Measurements from ENCODE around the gene TMEM18. TPM values are rescaled to one million over a fixed set of nuclear protein-coding genes. Genes with fewer than 3 reads are reported as not detected.

Gene TMEM18
- total RNA-seq, 1 donor from 2014 or later: 29.5 TPM

DNA sequence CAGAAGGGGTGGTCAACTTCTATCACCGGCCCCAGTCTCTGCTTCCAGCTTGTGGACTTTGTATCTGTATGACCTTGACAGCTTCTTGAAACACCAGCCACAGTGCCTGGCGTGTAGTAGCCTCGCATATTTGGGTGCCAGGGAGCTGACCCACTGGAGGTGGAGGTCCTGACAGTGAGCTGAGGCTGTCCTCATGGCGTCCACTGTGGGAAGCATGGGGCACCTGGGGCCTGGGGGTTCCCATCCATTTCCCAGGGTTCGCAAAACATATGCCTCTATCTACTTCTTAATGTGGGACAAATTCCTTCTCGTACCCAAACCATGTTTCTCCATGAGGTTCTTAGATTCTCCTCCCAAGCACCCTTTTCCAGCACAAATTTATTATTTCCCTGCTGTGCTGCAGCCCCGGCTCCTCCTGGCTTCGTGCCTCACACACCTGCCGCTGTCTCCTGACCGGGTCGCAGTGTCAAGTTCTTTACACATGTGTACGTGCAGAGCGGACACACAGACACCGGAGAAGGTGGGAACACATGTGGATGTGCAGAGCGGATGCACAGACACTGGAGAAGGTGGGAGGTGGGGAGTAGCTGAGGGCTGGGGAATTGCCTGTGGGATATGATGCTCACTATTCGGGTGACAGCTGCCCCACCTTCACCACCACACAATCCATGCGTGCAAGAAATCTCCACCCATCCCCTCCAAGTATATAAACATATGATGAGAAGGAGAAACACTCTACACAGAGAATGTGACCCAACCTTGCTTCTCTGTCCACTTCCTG, 23.4 kb downstream of the TMEM18 start:
- intact Hi-C loops (cut with micrococcal nuclease): no loop called here

DNA sequence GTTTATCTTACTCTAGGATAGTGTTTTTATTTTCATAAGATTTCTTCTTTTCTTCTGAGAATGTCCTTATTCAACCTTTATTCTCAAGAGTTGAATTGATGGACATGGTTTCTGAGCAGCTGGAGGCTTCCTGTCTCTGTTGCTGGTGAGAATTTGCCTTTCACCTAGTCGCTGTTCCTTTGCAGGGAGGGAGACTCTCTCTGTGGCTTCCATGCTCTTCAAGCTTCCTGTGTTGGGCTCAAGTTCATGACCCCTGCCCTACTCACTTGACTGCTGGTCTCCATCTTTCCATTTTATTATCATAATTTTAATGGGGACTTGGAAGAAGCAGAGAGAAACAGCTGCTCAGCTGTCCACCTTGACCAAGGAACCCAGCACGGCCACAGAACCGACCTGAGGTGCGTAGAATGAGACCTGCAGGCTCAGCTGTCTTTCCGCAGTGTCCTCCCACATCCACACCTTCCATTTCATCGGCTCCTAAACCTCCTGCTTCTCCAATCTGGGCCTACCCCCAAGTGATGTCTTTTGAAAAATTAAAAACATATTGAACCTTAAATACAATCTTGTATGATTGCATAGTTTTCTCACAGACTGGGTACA, 24.2 kb downstream of the TMEM18 start:
- intact Hi-C loops (cut with micrococcal nuclease): no loop called here

DNA sequence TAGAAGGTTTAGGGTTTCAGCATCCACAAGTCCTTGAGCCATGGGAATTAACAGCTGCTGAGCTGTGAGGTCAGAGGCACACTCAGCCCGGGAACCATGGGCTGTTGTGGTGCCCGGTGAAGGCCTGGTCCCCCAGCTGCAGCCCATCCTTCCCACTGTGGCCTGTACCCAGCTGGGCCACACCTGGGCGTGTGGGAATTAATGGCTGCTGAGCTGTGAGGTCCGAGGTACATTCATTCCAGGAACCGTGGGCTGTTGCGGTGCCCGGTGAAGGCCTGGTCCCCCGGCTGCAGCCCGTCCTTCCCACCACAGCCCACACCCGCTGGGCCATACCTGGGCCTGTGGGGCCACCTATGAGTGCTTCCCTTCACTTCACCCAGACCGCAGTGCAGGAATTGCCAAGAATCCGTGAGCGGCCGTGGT, 25.2 kb downstream of the TMEM18 start:
- intact Hi-C loops (cut with micrococcal nuclease): no loop called here

DNA sequence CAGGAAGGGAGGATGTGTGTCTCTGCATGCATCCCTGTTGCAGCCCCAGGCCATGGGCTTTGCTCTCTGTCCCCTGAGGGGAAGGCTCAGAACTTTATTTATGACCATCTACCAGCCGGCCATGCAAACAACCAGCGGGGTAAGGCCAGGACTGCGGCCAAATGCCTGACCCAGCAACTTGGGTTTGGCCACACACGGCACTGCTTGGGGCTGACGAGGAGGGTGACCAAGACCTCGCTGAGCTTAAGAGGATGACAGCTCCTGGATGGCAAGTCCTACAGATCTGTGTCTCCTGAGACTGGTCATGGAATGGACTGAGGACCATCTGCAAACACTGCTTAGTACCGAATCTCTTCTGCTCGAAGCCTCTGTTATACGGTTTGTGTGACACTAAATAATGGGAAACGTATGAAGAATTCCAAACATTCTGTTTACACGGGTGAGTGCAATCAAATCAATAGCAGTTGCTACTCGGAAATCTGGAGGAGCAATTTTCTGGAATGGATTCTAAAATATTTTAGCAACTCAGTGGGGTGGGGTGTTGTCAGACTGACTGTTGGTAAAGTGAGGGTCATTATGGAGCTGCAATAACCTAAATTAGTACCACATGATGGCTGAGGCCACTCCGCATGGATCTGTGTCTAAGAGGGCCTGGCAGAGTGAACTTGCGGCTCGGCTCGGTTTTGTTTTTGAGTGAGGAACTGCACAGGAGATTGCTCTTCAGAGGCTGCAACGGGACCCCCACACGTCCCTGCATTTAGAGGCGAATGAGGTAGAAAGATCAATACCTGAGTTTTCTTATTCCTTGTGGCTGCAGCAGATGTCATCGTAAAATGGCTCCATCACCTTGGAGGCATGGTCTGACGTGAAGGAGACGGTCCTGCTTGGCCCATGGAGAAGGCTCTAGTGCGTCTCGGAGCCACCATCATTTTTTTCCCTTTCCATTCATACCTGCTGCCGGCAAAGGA, 26.6 kb downstream of the TMEM18 start:
- intact Hi-C loops (cut with micrococcal nuclease): no loop called here

DNA sequence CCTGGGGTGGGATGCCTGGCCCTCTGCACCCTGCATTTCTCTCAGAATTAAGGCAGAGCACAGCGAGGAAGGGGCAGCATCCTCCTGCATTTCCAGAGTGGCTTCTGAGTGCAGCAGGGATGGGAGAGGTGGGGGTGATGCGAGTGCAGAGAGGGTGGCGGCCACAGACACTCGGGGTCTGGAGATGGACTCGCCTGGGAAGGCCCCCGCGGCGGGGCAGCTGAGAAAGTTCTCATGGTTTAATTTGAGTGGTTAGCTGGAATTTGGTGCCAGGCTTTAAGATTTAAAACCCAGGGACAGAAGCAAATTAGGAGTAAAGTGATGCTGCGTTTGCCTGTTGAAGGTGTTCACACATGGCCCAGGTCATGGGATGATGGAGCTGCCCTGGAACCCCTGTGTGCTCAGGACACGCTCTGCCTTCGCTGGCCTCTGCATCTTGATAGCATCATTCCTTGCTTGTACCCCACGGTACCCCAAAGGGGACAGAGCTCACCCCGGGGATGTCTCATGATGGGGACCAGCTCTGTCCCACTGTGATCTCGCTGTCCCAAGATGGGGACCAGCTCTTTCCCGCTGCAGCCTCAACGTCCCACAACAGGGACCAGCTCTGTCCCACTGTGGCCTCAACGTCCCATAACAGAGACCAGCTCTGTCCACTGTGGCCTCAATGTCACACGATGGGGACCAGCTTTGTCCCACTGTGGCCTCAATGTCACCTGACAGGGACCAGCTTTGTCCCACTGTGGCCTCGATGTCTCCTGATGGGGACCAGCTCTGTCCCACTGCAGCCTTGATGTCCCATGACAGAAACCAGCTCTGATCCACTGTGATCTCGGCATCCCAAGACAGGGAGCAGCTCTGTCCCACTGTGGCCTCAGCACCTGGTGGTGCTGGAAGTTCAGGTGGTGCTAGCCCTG, 27.5 kb downstream of the TMEM18 start:
- intact Hi-C loops (cut with micrococcal nuclease): no loop called here

DNA sequence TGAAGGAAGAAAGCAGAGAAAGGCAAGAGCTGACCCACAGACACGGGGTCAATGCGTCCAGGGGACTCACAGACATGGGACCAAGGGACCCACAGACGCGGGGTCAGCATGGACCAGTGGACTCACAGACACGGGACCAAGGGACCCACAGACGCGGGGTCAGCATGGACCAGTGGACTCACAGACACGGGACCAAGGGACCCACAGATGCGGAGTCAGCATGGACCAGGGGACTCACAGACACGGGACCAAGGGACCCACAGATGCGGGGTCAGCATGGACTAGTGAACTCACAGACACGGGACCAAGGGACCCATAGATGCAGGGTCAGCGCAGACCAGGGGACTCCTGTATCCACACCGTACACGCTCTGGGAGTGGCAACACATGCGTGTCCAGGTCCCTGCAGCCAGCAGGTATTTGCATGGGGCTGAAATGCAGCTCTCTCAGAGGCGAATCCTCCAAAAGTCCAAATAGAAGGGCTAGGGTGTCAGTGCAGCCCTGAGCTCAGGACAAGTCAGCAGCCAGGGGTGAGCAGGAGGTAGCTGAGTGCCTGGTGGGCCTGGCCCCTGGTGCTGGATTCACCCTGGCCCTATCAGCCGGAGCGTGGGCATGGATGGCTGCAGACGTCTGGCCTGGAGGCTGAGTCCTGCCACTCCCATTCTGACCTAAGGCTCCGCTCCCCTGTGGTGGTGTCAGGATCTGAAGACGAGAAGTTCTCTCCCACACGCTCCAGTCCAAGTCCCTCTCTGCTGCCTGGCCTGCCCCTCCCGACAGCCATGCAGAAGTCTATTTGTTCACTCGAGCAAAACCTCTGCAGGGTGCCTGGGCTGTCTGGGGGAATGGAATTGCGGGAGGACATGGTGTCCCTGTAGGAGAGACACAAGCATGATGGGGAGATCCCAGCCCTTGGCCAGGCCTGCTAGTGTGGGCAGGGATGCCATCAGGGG, 28.5 kb downstream of the TMEM18 start:
- intact Hi-C loops (cut with micrococcal nuclease): no loop called here

DNA sequence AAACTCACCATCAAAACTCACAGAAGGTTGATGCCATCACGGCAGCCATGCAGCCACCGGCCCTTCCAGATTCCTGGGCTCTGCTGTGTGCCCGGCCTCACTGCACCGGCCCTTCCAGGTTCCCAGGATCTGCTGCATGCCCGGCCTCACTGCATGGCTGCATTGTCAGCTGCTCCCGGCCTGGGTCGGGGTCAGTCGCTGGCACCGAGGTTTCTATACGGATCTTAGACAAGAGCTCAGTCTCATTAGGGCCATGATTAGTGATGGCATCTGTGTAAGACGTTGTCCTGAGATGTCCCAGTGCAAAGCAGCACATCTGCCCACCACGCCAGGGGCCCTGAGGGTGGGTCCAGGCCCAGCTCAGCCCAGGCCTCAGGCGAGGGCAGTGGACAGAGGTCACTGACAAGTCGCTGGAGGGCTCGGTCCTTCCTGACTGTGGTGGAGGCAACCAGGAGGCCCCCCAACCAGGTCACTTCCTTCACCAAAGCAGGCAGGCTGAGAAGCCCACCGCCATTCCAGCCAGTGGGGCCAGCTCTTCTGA, 29.4 kb downstream of the TMEM18 start:
- intact Hi-C loops (cut with micrococcal nuclease): no loop called here

DNA sequence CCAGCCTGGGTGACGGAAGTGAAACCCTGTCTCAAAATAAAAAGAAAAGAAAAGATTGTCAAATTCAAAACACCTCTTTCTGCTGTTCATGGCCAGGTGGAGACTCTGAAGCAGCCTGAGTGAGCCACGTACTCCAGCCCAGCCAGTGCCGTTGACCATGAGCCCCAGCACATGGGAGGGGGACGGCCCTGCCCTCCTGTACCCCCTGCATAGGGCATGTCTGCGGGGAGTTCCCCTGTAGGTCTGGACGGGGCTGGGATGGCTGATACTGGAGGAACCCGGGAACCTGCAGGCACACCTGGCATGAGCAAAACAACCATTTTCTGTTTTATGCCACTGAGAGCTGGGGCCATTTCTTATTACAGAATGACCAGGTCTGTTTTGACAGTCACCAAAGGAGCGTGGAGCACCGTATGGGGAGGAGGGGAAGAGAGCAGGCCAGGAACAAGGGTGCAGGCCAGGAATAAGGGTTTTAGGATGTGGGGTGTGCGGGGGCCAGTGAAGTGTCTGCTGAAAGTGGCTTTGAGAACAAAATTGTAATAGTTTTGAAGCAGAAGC, 30.1 kb downstream of the TMEM18 start:
- intact Hi-C loops (cut with micrococcal nuclease): no loop called here

DNA sequence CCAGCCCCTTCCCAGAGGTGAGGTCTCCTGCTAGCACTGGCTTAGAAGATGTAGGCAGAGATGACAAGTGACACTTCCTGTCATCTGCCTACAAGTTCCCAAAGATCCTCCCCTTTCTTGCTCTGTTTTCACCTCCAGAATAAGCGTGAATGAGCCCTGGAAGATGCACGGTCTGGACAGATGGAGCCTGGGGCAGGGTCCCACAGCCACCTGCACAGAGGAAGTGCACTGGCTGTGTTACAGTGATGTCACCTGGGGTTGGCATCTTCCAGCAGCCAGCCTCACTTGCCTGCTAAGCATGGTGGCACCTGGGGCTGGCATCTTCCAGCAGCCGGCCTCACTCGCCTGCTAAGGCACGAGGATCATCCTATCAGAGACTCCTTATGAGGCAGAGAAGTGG, 32.3 kb downstream of the TMEM18 start:
- intact Hi-C loops (cut with micrococcal nuclease): no loop called here

DNA sequence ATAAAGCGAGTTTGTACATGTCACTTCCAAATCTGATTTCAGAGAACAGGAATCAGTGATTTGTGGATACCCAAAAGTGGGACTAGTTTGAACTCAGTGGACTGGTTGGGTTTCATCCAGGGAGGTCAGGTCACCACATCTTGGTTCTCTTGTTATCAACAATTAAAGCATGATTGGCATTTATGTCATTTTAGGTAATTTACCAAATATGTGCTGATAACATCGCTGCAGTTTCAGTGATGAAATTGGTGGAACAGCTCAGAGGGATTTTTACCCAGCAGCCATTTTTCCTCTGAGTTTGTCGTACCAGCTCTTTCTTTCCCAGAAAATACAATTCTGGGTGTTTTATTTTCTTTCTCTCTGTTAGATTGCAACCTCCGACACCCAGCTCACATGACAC, 33.4 kb downstream of the TMEM18 start:
- intact Hi-C loops (cut with micrococcal nuclease): no loop called here

DNA sequence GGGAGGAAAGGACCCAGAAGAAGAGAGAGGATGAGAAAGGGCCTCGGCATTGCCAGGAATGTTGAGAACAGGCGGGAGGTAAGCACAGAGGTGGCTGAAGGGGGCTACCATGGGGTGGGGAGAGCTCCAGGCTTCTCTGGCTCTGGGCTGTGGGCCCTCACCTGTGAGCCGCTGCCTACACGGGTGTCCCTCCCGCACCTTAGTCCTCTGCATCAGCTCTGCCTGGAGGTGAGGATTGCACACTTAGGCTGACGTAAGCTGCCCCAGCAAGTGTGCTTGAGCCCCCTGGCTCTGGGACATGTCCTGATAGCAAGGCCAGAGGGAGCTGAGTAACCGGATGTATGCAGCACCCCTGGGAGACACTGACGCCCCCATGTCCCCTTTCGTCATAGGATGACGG, 33.9 kb downstream of the TMEM18 start:
- intact Hi-C loops (cut with micrococcal nuclease): no loop called here

DNA sequence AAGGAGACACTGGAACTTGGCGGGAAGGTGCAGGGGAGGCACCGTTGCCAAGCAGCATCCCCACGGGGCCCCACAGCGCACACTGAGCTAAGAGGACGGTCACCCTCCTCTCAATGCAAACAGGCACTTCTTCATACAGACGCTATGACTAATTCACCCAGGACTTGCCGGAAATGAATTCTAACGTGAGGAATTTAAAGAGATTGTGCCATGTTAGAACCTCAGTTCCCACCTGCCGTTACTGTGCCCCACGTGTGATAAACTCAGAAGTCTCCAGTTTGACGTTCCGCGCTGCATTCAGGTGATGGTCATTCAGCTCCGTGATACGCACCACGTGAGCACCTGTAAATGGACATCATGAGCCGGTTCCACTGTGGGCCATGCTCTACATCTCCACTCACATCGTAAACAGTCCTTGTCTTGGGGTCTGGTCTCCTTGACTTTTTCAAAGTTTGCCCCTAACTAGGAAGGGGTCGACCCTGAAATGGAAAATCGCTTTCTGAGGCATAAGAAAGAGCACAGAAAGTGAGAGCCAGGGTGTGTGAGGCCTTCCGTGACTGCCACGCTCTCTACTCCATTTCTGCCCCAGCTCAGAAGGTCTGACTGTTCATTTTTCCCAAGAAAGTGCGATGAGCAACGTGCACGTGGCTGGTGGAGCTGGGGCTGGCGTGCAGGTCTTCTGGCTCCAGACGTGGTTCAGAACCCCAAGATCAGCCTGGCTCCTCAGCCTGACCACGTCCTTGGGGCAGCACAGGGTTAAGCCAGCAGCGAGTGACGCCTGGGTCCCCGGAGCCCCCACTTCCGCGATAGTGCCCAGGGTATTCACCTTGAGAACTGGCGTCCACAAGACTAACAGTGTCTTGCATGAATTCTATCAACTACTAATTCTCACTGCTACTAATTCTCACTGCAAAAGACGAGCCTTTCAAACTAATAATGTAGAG, 35.1 kb downstream of the TMEM18 start:
- intact Hi-C loops (cut with micrococcal nuclease): no loop called here

DNA sequence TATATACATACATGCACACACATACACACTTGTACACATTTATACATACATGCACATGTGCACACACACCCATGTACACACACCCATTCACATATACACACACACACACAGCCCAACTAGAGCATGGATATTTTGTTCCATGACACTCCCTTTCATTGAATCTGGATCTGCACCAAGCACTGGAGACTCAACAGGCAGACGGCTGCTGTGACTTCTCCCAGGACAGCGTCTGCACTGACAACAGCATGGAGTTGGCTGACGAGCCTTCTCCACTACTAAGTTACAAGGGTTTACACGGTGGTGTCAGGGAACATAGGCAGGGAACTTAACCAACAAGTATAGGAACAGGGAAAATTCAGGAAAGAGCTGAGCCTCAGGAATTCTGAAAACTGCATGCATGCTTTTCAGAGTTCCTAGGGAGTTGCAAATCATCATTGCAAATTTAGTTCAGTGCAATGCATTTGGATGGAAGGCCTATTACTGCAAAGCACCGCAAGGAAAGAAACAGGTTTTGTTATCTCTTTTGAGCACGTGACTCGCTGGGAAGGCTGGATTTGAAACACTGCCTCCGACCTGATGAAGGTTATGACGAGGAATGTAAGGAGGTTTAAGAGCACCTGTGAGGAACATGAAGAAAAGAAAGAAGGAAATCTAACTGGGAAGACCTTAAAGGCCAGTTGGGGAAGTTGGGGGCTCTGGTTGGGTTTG, 35.9 kb downstream of the TMEM18 start:
- intact Hi-C loops (cut with micrococcal nuclease): no loop called here

DNA sequence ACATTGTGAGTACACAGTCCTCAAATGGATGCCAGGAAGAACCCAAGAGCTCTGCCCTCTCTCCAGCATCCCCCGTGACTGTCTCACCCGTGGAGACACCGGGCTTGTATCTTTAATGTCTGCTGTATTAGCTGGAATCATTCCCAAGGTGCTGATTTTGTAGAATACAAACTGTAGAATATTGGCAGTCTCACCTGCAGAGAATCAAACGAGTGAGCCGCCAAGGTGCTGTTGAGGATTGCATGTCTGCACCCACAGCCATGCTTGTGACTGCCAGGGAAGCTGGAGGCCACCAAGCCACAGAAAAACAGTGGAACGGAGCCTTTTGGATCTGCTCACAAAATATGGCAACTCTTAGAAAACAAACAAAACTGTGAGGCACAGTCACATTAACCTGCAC, 37.5 kb downstream of the TMEM18 start:
- intact Hi-C loops (cut with micrococcal nuclease): loop anchor here (10.0 kb wide), 1 partner anchor 55 kb away; no protein-coding TSS in a partner anchor

DNA sequence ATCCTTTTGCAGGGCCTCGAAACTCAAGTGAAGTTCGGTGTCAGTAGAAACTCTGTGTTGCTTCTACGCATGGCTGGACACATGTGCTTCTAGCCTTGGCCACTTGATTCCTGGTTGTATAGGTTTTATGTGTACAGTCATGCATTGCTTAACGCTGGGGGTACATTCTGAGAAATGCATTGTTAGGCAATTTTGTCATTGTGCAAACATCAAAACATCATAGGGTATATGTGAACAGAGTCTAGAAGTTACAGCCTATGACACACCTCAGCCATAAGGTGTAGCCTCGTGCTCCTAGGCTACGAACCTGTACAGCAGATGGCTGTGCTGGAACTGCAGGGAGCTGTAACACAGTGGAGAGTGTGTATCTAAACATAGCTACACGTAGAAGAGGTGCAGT, 39.4 kb downstream of the TMEM18 start:
- intact Hi-C loops (cut with micrococcal nuclease): loop anchor here (1.0 to 10.0 kb wide), 2 partner anchors 53 to 392 kb away; no protein-coding TSS in a partner anchor

DNA sequence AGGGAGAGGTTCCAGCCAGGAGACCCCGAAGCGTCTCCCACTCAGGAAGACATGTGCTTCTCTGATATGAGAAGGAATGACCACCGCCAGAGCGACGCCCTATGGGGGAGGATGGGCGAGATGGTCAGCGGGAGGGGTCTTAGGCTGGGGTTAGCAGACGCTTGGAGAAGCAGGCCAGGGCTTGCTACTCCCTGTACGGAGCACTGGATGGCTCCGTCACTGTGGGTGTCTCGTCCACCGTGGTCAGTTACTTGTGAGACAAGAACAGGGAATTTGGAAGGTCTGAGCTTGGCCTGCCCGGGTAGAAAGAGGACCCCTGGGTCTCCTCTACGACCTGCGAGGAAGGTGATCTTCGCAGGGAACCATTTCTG, 39.8 kb downstream of the TMEM18 start:
- intact Hi-C loops (cut with micrococcal nuclease): loop anchor here (1.0 to 10.0 kb wide), 2 partner anchors 53 to 391 kb away; no protein-coding TSS in a partner anchor
